Measurements from ENCODE around the gene PDXP.

GRCh38 chr22:37624876-37625275 lies 33.6 kb upstream of the PDXP start:
- TF ChIP-seq TAF1 (IDR thresholded peaks at IDR 0.05; ENCODE audit: borderline replicate concordance, insufficient read depth, low read length) (no peak), REST (IDR thresholded peaks at IDR 0.05; ENCODE audit: insufficient read depth in 1 of 2, low read depth in 2 of 2, low read length in 2 of 2) (no peak)

Data from PFSK-1 (cell line).